HepG2 (cell line): ENCODE results near the gene NUP107. TPM values are rescaled to one million over a fixed set of nuclear protein-coding genes. Genes with fewer than 3 reads are reported as not detected.

Experiments used
- ATAC-seq: fragments of 200-7000 bp; cut with Tn5 transposase; 3 replicates; pipeline ENCODE4 v1.9.1; 2020; ENCODE audit warnings: mild to moderate bottlenecking, moderate library complexity
- BruUV-seq: library from RNA; stranded (reverse); fragments of 400-500 nt; replicated peaks from 2 replicates; lab custom pipeline; 2021; lab: Mats Ljungman, UMichigan
- CTCF ChIA-PET: fragments of 300-600 bp; formaldehyde crosslinking; extraction: SDS; loops from one replicate; lab custom pipeline; 2021; ENCODE audit warnings: low total read pairs, inconsistent platforms, low intra/inter-chr PET ratio; lab: Yijun Ruan, JAX
- POLR2A ChIA-PET: fragments of 350-600 bp; sonication (Branson Sonifier 250); formaldehyde crosslinking; loops from one replicate; lab custom pipeline; 2020; ENCODE audit warnings: antibody characterized with exemption, inconsistent platforms; lab: Yijun Ruan, JAX
- DNase-seq: peaks from one replicate; pipeline ENCODE4 v3.0.0-alpha.2; 2015; ENCODE audit warnings: low spot score
- FAIRE-seq: peaks from 3 replicates; lab custom pipeline; 2011; peaks lifted over from hg19 to GRCh38; lab: Jason Lieb, UNC
- H2AFZ ChIP-seq: one replicate; pipeline ENCODE4 v1.6.1; 2011; ENCODE audit warnings: low read length, inconsistent platforms
- H3K27ac ChIP-seq: fragments of 300-600 bp; 3 replicates; pipeline ENCODE4 v1.8.0; 2011; ENCODE audit warnings: mixed run types, mild to moderate bottlenecking, mixed read lengths, low read length, inconsistent platforms; ENCODE audit not compliant: insufficient read depth; ENCODE audit errors: extremely low read length
- H3K27me3 ChIP-seq, 2 experiments: fragments of 200-600 bp in 1 of 2; 2 replicates in 1 of 2; 3 replicates in 1 of 2; pipeline versions ENCODE4 v1.6.0 to v1.8.0; 2011; ENCODE audit warnings: low read length in 2 of 2, mild to moderate bottlenecking in 2 of 2, moderate library complexity in 2 of 2, inconsistent platforms in 1 of 2; ENCODE audit not compliant: insufficient read depth in 2 of 2, control insufficient read depth in 1 of 2
- H3K36me3 ChIP-seq, 2 experiments: fragments of 200-600 bp in 1 of 2; replicated peaks in 1 of 2; 2 replicates in 1 of 2; 3 replicates in 1 of 2; pipeline versions ENCODE4 v1.5.1 to v1.8.0; 2011; ENCODE audit warnings: low read length in 2 of 2, inconsistent platforms in 1 of 2; ENCODE audit not compliant: insufficient read depth in 2 of 2, control insufficient read depth in 1 of 2
- H3K4me1 ChIP-seq: 2 replicates; pipeline ENCODE4 v1.5.1; 2012; ENCODE audit warnings: low read length, inconsistent platforms; ENCODE audit not compliant: insufficient read depth
- H3K4me2 ChIP-seq: 2 replicates; pipeline ENCODE4 v1.6.0; 2011; ENCODE audit warnings: low read depth, low read length, inconsistent platforms
- H3K4me3 ChIP-seq, 3 experiments: fragments of 200-600 bp in 1 of 3; sonication (generic), shearing (Covaris generic) in 1 of 3; replicated peaks in 1 of 3; 2 replicates each; pipeline ENCODE4 v1.5.1; 2011 to 2016; ENCODE audit warnings: low read length in 3 of 3, inconsistent platforms in 2 of 3, low read depth in 2 of 3, mild to moderate bottlenecking in 2 of 3, control low read depth in 1 of 3, mixed read lengths in 1 of 3; ENCODE audit not compliant: insufficient read depth in 1 of 3
- H3K79me2 ChIP-seq: one replicate; pipeline ENCODE4 v1.6.1; 2011; ENCODE audit warnings: low read length, inconsistent platforms; ENCODE audit not compliant: insufficient read depth
- H3K9ac ChIP-seq: 2 replicates; pipeline ENCODE4 v1.6.0; 2011; ENCODE audit warnings: mild to moderate bottlenecking, low read depth, low read length, inconsistent platforms; ENCODE audit not compliant: insufficient read depth
- H3K9me3 ChIP-seq: 2 replicates; pipeline ENCODE4 v1.5.1; 2012; ENCODE audit warnings: mild to moderate bottlenecking, low read length
- H4K20me1 ChIP-seq: 2 replicates; pipeline ENCODE4 v1.6.0; 2011; ENCODE audit warnings: inconsistent platforms, mild to moderate bottlenecking, low read length, moderate library complexity; ENCODE audit not compliant: insufficient read depth
- ARID2 ChIP-seq: sonication (generic); formaldehyde crosslinking; IDR thresholded peaks from 2 replicates; pipeline ENCODE4 v1.8.1; 2022; ENCODE audit warnings: mild to moderate bottlenecking, missing genetic modification reagents, borderline replicate concordance
- ARID4A ChIP-seq: sonication (generic); formaldehyde crosslinking; IDR thresholded peaks from 2 replicates; pipeline ENCODE4 v1.5.0; 2020; ENCODE audit warnings: mild to moderate bottlenecking, missing genetic modification reagents, borderline replicate concordance
- ELK4 ChIP-seq: sonication (generic); formaldehyde crosslinking; IDR thresholded peaks from 2 replicates; pipeline ENCODE4 v1.9.0; 2021; ENCODE audit warnings: missing genetic modification reagents, borderline replicate concordance
- FOXA1 ChIP-seq, 2 experiments: fragments of 450-650 bp in 1 of 2; sonication (generic) in 1 of 2; formaldehyde crosslinking in 1 of 2; IDR thresholded peaks; 2 replicates each; pipeline versions ENCODE4 v1.4.0 to v1.6.1; 2016 to 2020; ENCODE audit warnings: missing genetic modification reagents in 1 of 2
- HOXA5 ChIP-seq: sonication (generic); formaldehyde crosslinking; IDR thresholded peaks from 2 replicates; pipeline ENCODE4 v1.4.0; 2020; ENCODE audit warnings: missing genetic modification reagents
- MAFF ChIP-seq: IDR thresholded peaks from 2 replicates; pipeline ENCODE4 v1.6.1; 2011; ENCODE audit warnings: low read depth, low read length, improper control_type of control experiment
- PRDM15 ChIP-seq: sonication (generic); formaldehyde crosslinking; IDR thresholded peaks from 2 replicates; pipeline ENCODE4 v1.4.0; 2020; ENCODE audit warnings: missing genetic modification reagents
- RORA ChIP-seq: sonication (generic); formaldehyde crosslinking; IDR thresholded peaks from 2 replicates; pipeline ENCODE4 v1.5.0; 2020; ENCODE audit warnings: mild to moderate bottlenecking, missing genetic modification reagents, moderate library complexity
- SKI ChIP-seq: fragments of 450-650 bp; IDR thresholded peaks from one replicate; pipeline ENCODE4 v1.6.1; 2018; ENCODE audit warnings: mild to moderate bottlenecking; ENCODE audit not compliant: partially characterized antibody
- SRSF4 ChIP-seq: fragments of 200-400 bp; formaldehyde crosslinking; IDR thresholded peaks from one replicate; pipeline ENCODE4 v1.6.1; 2018; ENCODE audit warnings: mild to moderate bottlenecking, low read depth, low read length, moderate library complexity; ENCODE audit not compliant: poor library complexity, severe bottlenecking
- ZBTB34 ChIP-seq: sonication (generic); formaldehyde crosslinking; IDR thresholded peaks from 2 replicates; pipeline ENCODE4 v1.8.0; 2022; ENCODE audit warnings: mild to moderate bottlenecking, missing genetic modification reagents
- ZC3H13 ChIP-seq: sonication (generic); formaldehyde crosslinking; IDR thresholded peaks from 2 replicates; pipeline ENCODE4 v1.8.1; 2023; ENCODE audit warnings: mild to moderate bottlenecking, missing genetic modification reagents, moderate library complexity
- ZIK1 ChIP-seq: sonication (generic); formaldehyde crosslinking; IDR thresholded peaks from 2 replicates; pipeline ENCODE4 v1.5.0; 2020; ENCODE audit warnings: mild to moderate bottlenecking, low read depth, missing genetic modification reagents, borderline replicate concordance
- ZNF34 ChIP-seq: sonication (generic); formaldehyde crosslinking; IDR thresholded peaks from 2 replicates; pipeline ENCODE4 v1.4.0; 2020; ENCODE audit warnings: mild to moderate bottlenecking, missing genetic modification reagents, borderline replicate concordance
- WGBS: methylation state at CpG from one replicate; pipeline ENCODE4 v1.1.6; 2017; ENCODE audit warnings: low lambda C conversion rate; 5-methylcytosine and 5-hydroxymethylcytosine counted together
- in situ Hi-C: cut with HindIII; loops from 2 replicates; pipeline ENCODE4 v1.10.0; 2017; ENCODE audit warnings: low pct_unique_long_range_greater_than_20kb; ENCODE audit not compliant: extremely low pct_ligation_motif_present
- intact Hi-C: fragments of 100-400 bp; cut with micrococcal nuclease; formaldehyde crosslinking; loops from one replicate; pipeline ENCODE4 v1.10.0; 2022; ENCODE audit not compliant: unreplicated experiment
- polyA plus RNA-seq, 8 experiments: library from polyadenylated mRNA; depleted of rRNA in 3 of 8; stranded (reverse) in 7 of 8; unstranded in 1 of 8; fragments of >200 nt; fragmentation: Illumina TruSeq in 4 of 8; extraction: Trizol in 4 of 8; gene quantifications; 2 replicates each; pipeline versions ENCODE4 v1.2.1 to v1.2.3, GENCODE V29; 2011 to 2016; ENCODE audit warnings: low read depth in 4 of 8, missing spikeins in 1 of 8, mixed read lengths in 1 of 8; ENCODE audit not compliant: insufficient read depth in 1 of 8
- total RNA-seq, 5 experiments: library from RNA; depleted of rRNA; stranded (reverse); fragments of >200 nt; fragmentation: Illumina TruSeq; extraction: Trizol; gene quantifications; 2 replicates each; pipeline ENCODE4 v1.2.3, GENCODE V29; 2016; ENCODE audit warnings: low read depth in 1 of 5

Gene NUP107
- total and polyA plus RNA-seq, 2 of the 13 experiments (the other 11 are each of a cell fraction or from before 2014, with no cell fraction given), result 54.7 to 100 TPM

GRCh38 chr12:68699486-68699885, 12.7 kb downstream of the NUP107 start:
- CTCF ChIA-PET, result no interaction called here

More at GRCh38 chr12:68699486-68699885, 12.7 kb downstream of the NUP107 start:
- in situ Hi-C loops, result no loop called here
- no peaks in the 10 kb centered on the region for H3K27me3 ChIP-seq
- H3K36me3 ChIP-seq, result peaks cover 7 to 54% of the 10 kb centered on the region in 2 experiments; a peak in 4 of 5 replicates
- no peak overlapping the region for H2AFZ ChIP-seq
- 95% methylated on average over 1 of the region's 1 CpG for WGBS
- H3K4me1 ChIP-seq, result no peaks in the 10 kb centered on the region
- FAIRE-seq, result no peak
- no peak overlapping the region for H3K4me2 ChIP-seq
- no peak for ATAC-seq
- POLR2A ChIA-PET, result no interaction called here
- no peak for DNase-seq
- no peak overlapping the region for H3K4me3 ChIP-seq
- H4K20me1 ChIP-seq, result no peaks in the 10 kb centered on the region
- no peak overlapping the region for H3K9ac ChIP-seq
- BruUV-seq, result no TSS peak
- no peaks in the 10 kb centered on the region for H3K9me3 ChIP-seq
- intact Hi-C loops, result no loop called here
- H3K79me2 ChIP-seq, result no peaks in the 10 kb centered on the region
- no peak overlapping the region for H3K27ac ChIP-seq
- no peak for TF ChIP-seq SKI
- no peak for TF ChIP-seq MAFF
- TF ChIP-seq RORA, result no peak
- no peak for TF ChIP-seq ZBTB34 (CRISPR knock-in tag)
- no peak for TF ChIP-seq SRSF4
- no peak for TF ChIP-seq HOXA5 (CRISPR knock-in tag)
- no peak for TF ChIP-seq ARID4A (CRISPR knock-in tag)
- no peak for TF ChIP-seq PRDM15 (CRISPR knock-in tag)
- no peak for TF ChIP-seq ARID2
- TF ChIP-seq ZC3H13, result no peak
- no peak for TF ChIP-seq ELK4 (CRISPR knock-in tag)
- no peak for TF ChIP-seq FOXA1 (IDR thresholded peaks at IDR 0.05)
- no peak for TF ChIP-seq FOXA1 (CRISPR knock-in tag; IDR thresholded peaks at IDR 0.05)
- no peak for TF ChIP-seq ZIK1
- TF ChIP-seq ZNF34 (CRISPR knock-in tag), result no peak
- TF ChIP-seq, all 625 proteins: peak for 0
